Neural cell (in vitro differentiated cells): ENCODE data around the gene DPH6. TPM values are rescaled to one million over a fixed set of nuclear protein-coding genes. Genes with fewer than 3 reads are reported as not detected.

ENCODE experiments used
- H2AFZ ChIP-seq: fragments of 200-600, 300-800 bp; sonication (generic), shearing (Covaris generic); 2 replicates; pipeline ENCODE4 v1.6.0; 2014; ENCODE audit warnings: low read depth, mild to moderate bottlenecking, antibody characterized with exemption, low read length, moderate library complexity
- H3F3A ChIP-seq: fragments of 200-600 bp; shearing (Covaris generic); 2 replicates; pipeline ENCODE4 v1.6.1; 2016; ENCODE audit warnings: mild to moderate bottlenecking, moderate library complexity, mixed read lengths, antibody characterized with exemption, low read length; ENCODE audit not compliant: insufficient read depth, poor library complexity, severe bottlenecking
- H3K27ac ChIP-seq: fragments of 200-600, 300-800 bp; sonication (generic), shearing (Covaris generic); 2 replicates; pipeline ENCODE4 v1.5.1; 2014; ENCODE audit warnings: mild to moderate bottlenecking, low read length, moderate library complexity
- H3K27me3 ChIP-seq: fragments of 300-800, 200-600 bp; sonication (generic), shearing (Covaris generic); 2 replicates; pipeline ENCODE4 v1.6.0; 2014; ENCODE audit warnings: mild to moderate bottlenecking, low read depth, low read length, moderate library complexity; ENCODE audit not compliant: insufficient read depth
- H3K36me3 ChIP-seq: fragments of 300-800, 200-600 bp; sonication (generic), shearing (Covaris generic); 2 replicates; pipeline ENCODE4 v1.5.1; 2014; ENCODE audit warnings: mild to moderate bottlenecking, antibody characterized with exemption, low read length, moderate library complexity; ENCODE audit not compliant: insufficient read depth
- H3K4me2 ChIP-seq: fragments of 300-800, 200-600 bp; sonication (generic), shearing (Covaris generic); 2 replicates; pipeline ENCODE4 v1.6.0; 2014; ENCODE audit warnings: mild to moderate bottlenecking, low read length
- H3K4me3 ChIP-seq: fragments of 300-800, 200-600 bp; sonication (generic), shearing (Covaris generic); 2 replicates; pipeline ENCODE4 v1.5.1; 2014; ENCODE audit warnings: mild to moderate bottlenecking, low read length, moderate library complexity
- H3K79me2 ChIP-seq: fragments of 200-600 bp; shearing (Covaris generic); replicated peaks from 2 replicates; pipeline ENCODE4 v1.6.0; 2014; ENCODE audit warnings: mild to moderate bottlenecking, low read length, moderate library complexity; ENCODE audit not compliant: insufficient read depth
- H3K9ac ChIP-seq: fragments of 300-800, 200-600 bp; sonication (generic), shearing (Covaris generic); 2 replicates; pipeline ENCODE4 v1.6.1; 2016; ENCODE audit warnings: mild to moderate bottlenecking, low read length, mixed read lengths
- H3K9me2 ChIP-seq: fragments of 200-600 bp; shearing (Covaris generic); 2 replicates; pipeline ENCODE4 v1.6.1; 2016; ENCODE audit warnings: mild to moderate bottlenecking, low read length, mixed read lengths; ENCODE audit not compliant: insufficient read depth
- H3K9me3 ChIP-seq: fragments of 200-600, 300-800 bp; sonication (generic), shearing (Covaris generic); 2 replicates; pipeline ENCODE4 v1.6.1; 2016; ENCODE audit warnings: mild to moderate bottlenecking, mixed run types, low read length, moderate library complexity, mixed read lengths
- H4K20me1 ChIP-seq: fragments of 200-600 bp; shearing (Covaris generic); 2 replicates; pipeline ENCODE4 v1.6.1; 2016; ENCODE audit warnings: mild to moderate bottlenecking, mixed run types; ENCODE audit not compliant: insufficient read depth
- EP300 ChIP-seq: fragments of 450-650 bp; conservative IDR thresholded peaks from 2 replicates; pipeline ENCODE4 v1.6.1; 2014; ENCODE audit warnings: antibody characterized with exemption, mild to moderate bottlenecking, moderate library complexity; ENCODE audit not compliant: poor library complexity, severe bottlenecking
- EZH2 ChIP-seq: fragments of 200-600, 300-800 bp; shearing (Covaris generic), sonication (generic); IDR thresholded peaks from 2 replicates; pipeline ENCODE4 v1.6.1; 2014; ENCODE audit warnings: antibody characterized with exemption, low read length, borderline replicate concordance, mild to moderate bottlenecking; ENCODE audit not compliant: insufficient read depth, poor library complexity, severe bottlenecking
- MXI1 ChIP-seq: fragments of 450-650 bp; conservative IDR thresholded peaks from 2 replicates; pipeline ENCODE4 v1.6.1; 2014; ENCODE audit warnings: antibody characterized with exemption, mild to moderate bottlenecking; ENCODE audit not compliant: poor library complexity, severe bottlenecking
- POLR2AphosphoS5 ChIP-seq: IDR thresholded peaks from 2 replicates; pipeline ENCODE4 v1.6.1; 2012
- RAD21 ChIP-seq: fragments of 450-650 bp; conservative IDR thresholded peaks from 2 replicates; pipeline ENCODE4 v1.6.1; 2014; ENCODE audit warnings: antibody characterized with exemption, mild to moderate bottlenecking, moderate library complexity
- SMC3 ChIP-seq: fragments of 450-650 bp; conservative IDR thresholded peaks from 2 replicates; pipeline ENCODE4 v1.6.1; 2014; ENCODE audit warnings: antibody characterized with exemption, mild to moderate bottlenecking, moderate library complexity; ENCODE audit not compliant: poor library complexity
- TAF1 ChIP-seq: IDR thresholded peaks from 2 replicates; pipeline ENCODE4 v1.6.1; 2012; ENCODE audit warnings: low read depth
- polyA plus RNA-seq: library from polyadenylated mRNA; depleted of rRNA; stranded (reverse); fragments of >200 nt; gene quantifications from 2 replicates; pipeline ENCODE4 v1.2.3, GENCODE V29; 2014
- TF ChIP-seq, protein P1 (sequence below): fragments of 450-650 bp; IDR thresholded peaks from 2 replicates; pipeline ENCODE4 v1.5.1; 2014; ENCODE audit warnings: antibody characterized with exemption, mild to moderate bottlenecking, moderate library complexity; ENCODE audit not compliant: poor library complexity, severe bottlenecking
- TF ChIP-seq, protein P2 (sequence below): IDR thresholded peaks from 2 replicates; pipeline ENCODE4 v1.6.1; 2012; ENCODE audit warnings: borderline replicate concordance

DPH6 gene
- polyA plus RNA-seq, 1 donor from 2014 or later, result 6.9 TPM

DNA sequence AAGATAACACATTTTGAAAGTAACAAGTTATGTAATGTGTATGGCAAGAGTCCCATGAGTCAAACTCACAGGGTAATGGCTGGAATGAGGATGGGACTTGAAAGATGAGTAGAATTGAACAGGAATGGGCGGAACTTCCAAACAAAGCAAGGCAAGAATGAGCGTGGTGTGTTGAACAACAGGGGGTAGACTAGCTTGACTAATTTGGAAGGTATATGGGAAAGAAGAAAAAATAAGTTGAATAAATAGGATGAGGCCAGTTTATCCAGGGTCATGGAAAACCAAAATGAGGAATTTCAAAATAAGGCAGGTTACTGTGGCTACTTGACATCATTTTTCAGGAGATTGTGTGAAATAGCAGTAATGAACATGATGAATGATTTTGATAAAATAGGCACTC is 2.5 kb upstream of the DPH6 start:
- Histone ChIP-seq H4K20me1 (no peaks in the 10 kb centered on the region), H3K4me2 (no peak overlapping the region), H3K27ac (no peak overlapping the region), H3F3A (no peaks in the 10 kb centered on the region), H3K9me2 (no peaks in the 10 kb centered on the region), H3K4me3 (no peak overlapping the region), H3K27me3 (no peaks in the 10 kb centered on the region), H3K79me2 (no peaks in the 10 kb centered on the region), H3K9me3 (no peaks in the 10 kb centered on the region), H3K36me3 (no peaks in the 10 kb centered on the region), H3K9ac (no peak overlapping the region), H2AFZ (no peak overlapping the region)
- no peak for TF ChIP-seq RAD21

DNA sequence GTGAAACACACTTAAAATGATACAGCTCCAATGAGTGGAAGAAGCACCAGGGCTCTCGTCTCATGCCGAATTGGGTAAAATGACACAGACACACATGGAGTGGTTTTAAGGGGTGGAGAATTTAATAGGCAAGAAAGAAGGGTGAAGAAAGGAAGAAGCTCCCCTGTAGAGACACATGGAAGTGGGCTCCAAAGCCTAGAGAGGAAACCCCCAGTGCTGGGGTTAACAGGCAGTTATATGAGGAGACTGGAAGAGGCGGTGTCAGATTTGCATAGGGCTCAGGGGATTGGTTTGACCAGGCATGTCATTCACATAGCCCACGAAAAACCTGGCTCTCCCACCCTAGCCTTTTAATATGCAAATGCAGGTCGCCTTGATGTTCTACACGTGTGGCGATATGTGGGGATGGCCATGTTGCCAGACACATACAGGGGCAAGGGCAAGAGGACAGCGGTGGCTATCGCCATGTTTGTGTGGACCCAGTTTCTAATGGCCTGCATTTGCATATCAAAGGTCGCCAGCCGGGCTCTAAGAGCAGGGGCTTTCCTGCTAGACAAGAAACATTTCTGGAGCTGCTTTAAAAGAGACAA is 1.9 kb upstream of the DPH6 start:
- no peaks in the 10 kb centered on the region for H3K36me3 ChIP-seq
- TF ChIP-seq RAD21 (no peak), MXI1 (no peak), TAF1 (no peak), POLR2AphosphoS5 (no peak), EZH2 (no peak), EP300 (no peak), SMC3 (no peak)
- TF ChIP-seq, protein P1, sequence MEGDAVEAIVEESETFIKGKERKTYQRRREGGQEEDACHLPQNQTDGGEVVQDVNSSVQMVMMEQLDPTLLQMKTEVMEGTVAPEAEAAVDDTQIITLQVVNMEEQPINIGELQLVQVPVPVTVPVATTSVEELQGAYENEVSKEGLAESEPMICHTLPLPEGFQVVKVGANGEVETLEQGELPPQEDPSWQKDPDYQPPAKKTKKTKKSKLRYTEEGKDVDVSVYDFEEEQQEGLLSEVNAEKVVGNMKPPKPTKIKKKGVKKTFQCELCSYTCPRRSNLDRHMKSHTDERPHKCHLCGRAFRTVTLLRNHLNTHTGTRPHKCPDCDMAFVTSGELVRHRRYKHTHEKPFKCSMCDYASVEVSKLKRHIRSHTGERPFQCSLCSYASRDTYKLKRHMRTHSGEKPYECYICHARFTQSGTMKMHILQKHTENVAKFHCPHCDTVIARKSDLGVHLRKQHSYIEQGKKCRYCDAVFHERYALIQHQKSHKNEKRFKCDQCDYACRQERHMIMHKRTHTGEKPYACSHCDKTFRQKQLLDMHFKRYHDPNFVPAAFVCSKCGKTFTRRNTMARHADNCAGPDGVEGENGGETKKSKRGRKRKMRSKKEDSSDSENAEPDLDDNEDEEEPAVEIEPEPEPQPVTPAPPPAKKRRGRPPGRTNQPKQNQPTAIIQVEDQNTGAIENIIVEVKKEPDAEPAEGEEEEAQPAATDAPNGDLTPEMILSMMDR, result no peak
- TF ChIP-seq, protein P2, sequence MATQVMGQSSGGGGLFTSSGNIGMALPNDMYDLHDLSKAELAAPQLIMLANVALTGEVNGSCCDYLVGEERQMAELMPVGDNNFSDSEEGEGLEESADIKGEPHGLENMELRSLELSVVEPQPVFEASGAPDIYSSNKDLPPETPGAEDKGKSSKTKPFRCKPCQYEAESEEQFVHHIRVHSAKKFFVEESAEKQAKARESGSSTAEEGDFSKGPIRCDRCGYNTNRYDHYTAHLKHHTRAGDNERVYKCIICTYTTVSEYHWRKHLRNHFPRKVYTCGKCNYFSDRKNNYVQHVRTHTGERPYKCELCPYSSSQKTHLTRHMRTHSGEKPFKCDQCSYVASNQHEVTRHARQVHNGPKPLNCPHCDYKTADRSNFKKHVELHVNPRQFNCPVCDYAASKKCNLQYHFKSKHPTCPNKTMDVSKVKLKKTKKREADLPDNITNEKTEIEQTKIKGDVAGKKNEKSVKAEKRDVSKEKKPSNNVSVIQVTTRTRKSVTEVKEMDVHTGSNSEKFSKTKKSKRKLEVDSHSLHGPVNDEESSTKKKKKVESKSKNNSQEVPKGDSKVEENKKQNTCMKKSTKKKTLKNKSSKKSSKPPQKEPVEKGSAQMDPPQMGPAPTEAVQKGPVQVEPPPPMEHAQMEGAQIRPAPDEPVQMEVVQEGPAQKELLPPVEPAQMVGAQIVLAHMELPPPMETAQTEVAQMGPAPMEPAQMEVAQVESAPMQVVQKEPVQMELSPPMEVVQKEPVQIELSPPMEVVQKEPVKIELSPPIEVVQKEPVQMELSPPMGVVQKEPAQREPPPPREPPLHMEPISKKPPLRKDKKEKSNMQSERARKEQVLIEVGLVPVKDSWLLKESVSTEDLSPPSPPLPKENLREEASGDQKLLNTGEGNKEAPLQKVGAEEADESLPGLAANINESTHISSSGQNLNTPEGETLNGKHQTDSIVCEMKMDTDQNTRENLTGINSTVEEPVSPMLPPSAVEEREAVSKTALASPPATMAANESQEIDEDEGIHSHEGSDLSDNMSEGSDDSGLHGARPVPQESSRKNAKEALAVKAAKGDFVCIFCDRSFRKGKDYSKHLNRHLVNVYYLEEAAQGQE, result no peak
- H3K27me3 ChIP-seq, result no peaks in the 10 kb centered on the region
- H3K4me3 ChIP-seq, result no peak overlapping the region
- no peaks in the 10 kb centered on the region for H4K20me1 ChIP-seq
- no peaks in the 10 kb centered on the region for H3K9me2 ChIP-seq
- no peak overlapping the region for H3K4me2 ChIP-seq
- H3K79me2 ChIP-seq, result no peaks in the 10 kb centered on the region
- no peak overlapping the region for H2AFZ ChIP-seq
- no peak overlapping the region for H3K27ac ChIP-seq
- no peaks in the 10 kb centered on the region for H3K9me3 ChIP-seq
- H3F3A ChIP-seq, result no peaks in the 10 kb centered on the region
- no peak overlapping the region for H3K9ac ChIP-seq
